GM12874 (cell line): ENCODE measurements around the gene ABLIM1.

Source experiments
- CTCF ChIP-seq: IDR thresholded peaks from 2 replicates; pipeline ENCODE4 v1.5.1; 2011; ENCODE audit warnings: low read depth, mild to moderate bottlenecking, control low read depth, low read length, moderate library complexity; ENCODE audit not compliant: insufficient read depth

Gene ABLIM1

GRCh38 chr10:114458216-114458920 lies 199.7 kb downstream of the ABLIM1 start:
- no peak for TF ChIP-seq CTCF

GRCh38 chr10:114453576-114453975 lies 204.5 kb downstream of the ABLIM1 start:
- no peak for TF ChIP-seq CTCF

- no peak for TF ChIP-seq CTCF
Observed at GRCh38 chr10:114448897-114449296, 209.2 kb downstream of the ABLIM1 start.

GRCh38 chr10:114445332-114445731 lies 212.7 kb downstream of the ABLIM1 start:
- TF ChIP-seq CTCF: no peak

- TF ChIP-seq CTCF: no peak
Observed at GRCh38 chr10:114444819-114445218, 213.3 kb downstream of the ABLIM1 start.

- TF ChIP-seq CTCF: no peak
Observed at GRCh38 chr10:114442091-114442630, 215.9 kb downstream of the ABLIM1 start.

GRCh38 chr10:114441107-114441506 lies 217.0 kb downstream of the ABLIM1 start:
- no peak for TF ChIP-seq CTCF
